GM19372 (cell line): ENCODE data around the gene BAHCC1.

Experiments used
- ATAC-seq: cut with Tn5 transposase; IDR thresholded peaks from one replicate; pipeline ENCODE4 v1.9.1; 2021; ENCODE audit warnings: mild to moderate bottlenecking, low read depth, moderate library complexity; ENCODE audit not compliant: unreplicated experiment

The BAHCC1 gene

GRCh38 chr17:81396278-81396721 is 1.0 kb downstream of the BAHCC1 start:
- ATAC-seq: no peak

GRCh38 chr17:81396722-81397313 is 1.6 kb downstream of the BAHCC1 start:
- no peak for ATAC-seq

GRCh38 chr17:81397314-81398175 is 2.3 kb downstream of the BAHCC1 start:
- ATAC-seq: no peak

- no peak for ATAC-seq
Observed at GRCh38 chr17:81398176-81398831, 3.0 kb downstream of the BAHCC1 start.

GRCh38 chr17:81398832-81399411 is 3.7 kb downstream of the BAHCC1 start:
- ATAC-seq: no peak

- ATAC-seq: no peak
Observed at GRCh38 chr17:81399481-81400153, 4.4 kb downstream of the BAHCC1 start.

- ATAC-seq: no peak
Observed at GRCh38 chr17:81400154-81400977, 5.1 kb downstream of the BAHCC1 start.

- no peak for ATAC-seq
Observed at GRCh38 chr17:81400996-81401722, 5.9 kb downstream of the BAHCC1 start.

GRCh38 chr17:81401723-81402529 is 6.7 kb downstream of the BAHCC1 start:
- ATAC-seq: no peak

GRCh38 chr17:81402530-81402941 is 7.3 kb downstream of the BAHCC1 start:
- ATAC-seq: no peak

- no peak for ATAC-seq
Observed at GRCh38 chr17:81402981-81403467, 7.8 kb downstream of the BAHCC1 start.

- ATAC-seq: no peak
Observed at GRCh38 chr17:81403671-81404534, 8.6 kb downstream of the BAHCC1 start.

- ATAC-seq: no peak
Observed at GRCh38 chr17:81404558-81405165, 9.4 kb downstream of the BAHCC1 start.

GRCh38 chr17:81405411-81405872 is 10.2 kb downstream of the BAHCC1 start:
- ATAC-seq: no peak

GRCh38 chr17:81406117-81406953 is 11.1 kb downstream of the BAHCC1 start:
- no peak for ATAC-seq

GRCh38 chr17:81408049-81408448 is 12.8 kb downstream of the BAHCC1 start:
- no peak for ATAC-seq
